Stimulated activated CD4-positive, alpha-beta T cell treated with anti-CD3 and anti-CD28 coated beads, TNF-alpha, amount 100 ng/mL, for 1 hour (primary cell): ENCODE data around the gene CLBA1.

ENCODE experiments used
- DNase-seq, 3 donors: peaks; one replicate each; pipeline ENCODE4 v3.0.0-alpha.2; 2020; ENCODE audit warnings: low read depth in 3 of 3, low spot score in 1 of 3

Gene CLBA1

GRCh38 chr14:104968541-104969401 is 16.8 kb upstream of the CLBA1 start:
- no peak for DNase-seq

GRCh38 chr14:104969741-104970230 is 15.8 kb upstream of the CLBA1 start:
- no peak for DNase-seq

- no peak for DNase-seq
Observed at GRCh38 chr14:104970231-104971068, 15.1 kb upstream of the CLBA1 start.

- no peak for DNase-seq
Observed at GRCh38 chr14:104971447-104972240, 13.9 kb upstream of the CLBA1 start.

GRCh38 chr14:104972301-104973134 is 13.1 kb upstream of the CLBA1 start:
- no peak for DNase-seq

DNA sequence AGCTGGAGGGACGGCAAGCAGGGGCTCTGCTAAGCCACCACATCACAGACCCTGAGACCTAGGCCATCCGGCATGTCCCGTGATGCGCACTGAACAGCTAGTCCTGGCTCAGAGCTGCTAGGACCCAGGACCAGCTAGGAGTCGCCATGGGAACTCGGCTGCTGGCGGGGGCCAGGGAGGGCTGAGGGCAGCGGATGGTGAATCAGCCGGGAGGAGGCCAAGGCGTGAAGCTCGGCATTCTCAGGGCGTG is 12.5 kb upstream of the CLBA1 start:
- no peak for DNase-seq

GRCh38 chr14:104973385-104974145 is 12.0 kb upstream of the CLBA1 start:
- DNase-seq, result no peak

DNA sequence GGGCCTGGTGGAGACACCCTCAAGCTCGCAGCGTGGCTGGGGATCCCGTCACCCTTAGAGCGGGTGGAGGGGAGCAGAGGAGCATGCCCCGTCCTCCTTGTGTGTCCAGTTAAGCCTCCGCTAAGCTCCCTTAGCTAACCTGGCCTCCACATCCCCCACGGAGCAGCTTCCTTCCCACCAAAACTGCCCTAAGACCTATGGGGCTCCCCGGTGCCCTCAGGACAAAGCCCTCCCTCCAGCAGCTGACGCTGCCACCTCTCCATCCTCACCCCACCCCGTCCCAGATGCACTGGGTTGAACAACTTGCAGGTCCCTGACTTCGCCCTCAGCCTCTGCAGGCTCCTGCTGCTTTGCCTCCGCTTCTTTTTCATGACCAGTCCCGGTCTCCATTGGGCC is 11.4 kb upstream of the CLBA1 start:
- DNase-seq, result no peak

GRCh38 chr14:104974665-104975390 is 10.8 kb upstream of the CLBA1 start:
- DNase-seq, result no peak

- no peak for DNase-seq
Observed at GRCh38 chr14:104975481-104976197, 9.9 kb upstream of the CLBA1 start.

GRCh38 chr14:104976198-104977007 is 9.2 kb upstream of the CLBA1 start:
- DNase-seq, result peak; percentile 76 to 88 (median 76)

DNA sequence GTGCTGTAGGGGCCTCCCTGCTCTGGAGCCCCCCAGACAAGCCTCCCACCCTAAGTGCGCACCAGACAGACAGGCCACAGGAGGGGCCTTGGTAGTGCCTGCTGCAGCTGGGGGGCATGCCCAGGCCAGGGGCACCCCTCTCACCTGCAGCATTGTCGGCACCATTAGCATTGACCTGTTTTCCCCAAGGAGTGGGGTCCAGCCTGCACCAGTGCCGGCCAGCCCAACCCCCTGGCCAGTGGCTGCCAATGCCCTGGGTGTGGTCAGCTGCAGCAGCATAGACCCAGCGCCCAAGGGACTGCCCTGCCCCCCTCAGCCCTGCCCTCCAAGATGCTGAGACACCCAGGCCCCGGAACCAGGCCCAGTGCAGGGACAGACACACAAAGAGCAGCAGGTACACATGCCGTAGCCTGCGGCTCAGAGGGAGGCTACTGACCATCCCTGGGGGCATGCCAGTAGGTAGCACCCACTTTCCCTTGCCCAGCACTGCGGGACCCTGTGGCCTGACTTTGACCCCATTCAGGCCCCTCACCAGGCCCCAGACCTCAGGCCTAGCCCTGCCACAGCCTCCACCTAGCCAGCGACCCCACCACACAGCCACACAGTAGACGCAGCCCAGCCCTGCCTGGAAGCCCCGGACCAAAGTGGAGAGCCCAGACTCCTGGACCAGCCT is 8.4 kb upstream of the CLBA1 start:
- no peak for DNase-seq

DNA sequence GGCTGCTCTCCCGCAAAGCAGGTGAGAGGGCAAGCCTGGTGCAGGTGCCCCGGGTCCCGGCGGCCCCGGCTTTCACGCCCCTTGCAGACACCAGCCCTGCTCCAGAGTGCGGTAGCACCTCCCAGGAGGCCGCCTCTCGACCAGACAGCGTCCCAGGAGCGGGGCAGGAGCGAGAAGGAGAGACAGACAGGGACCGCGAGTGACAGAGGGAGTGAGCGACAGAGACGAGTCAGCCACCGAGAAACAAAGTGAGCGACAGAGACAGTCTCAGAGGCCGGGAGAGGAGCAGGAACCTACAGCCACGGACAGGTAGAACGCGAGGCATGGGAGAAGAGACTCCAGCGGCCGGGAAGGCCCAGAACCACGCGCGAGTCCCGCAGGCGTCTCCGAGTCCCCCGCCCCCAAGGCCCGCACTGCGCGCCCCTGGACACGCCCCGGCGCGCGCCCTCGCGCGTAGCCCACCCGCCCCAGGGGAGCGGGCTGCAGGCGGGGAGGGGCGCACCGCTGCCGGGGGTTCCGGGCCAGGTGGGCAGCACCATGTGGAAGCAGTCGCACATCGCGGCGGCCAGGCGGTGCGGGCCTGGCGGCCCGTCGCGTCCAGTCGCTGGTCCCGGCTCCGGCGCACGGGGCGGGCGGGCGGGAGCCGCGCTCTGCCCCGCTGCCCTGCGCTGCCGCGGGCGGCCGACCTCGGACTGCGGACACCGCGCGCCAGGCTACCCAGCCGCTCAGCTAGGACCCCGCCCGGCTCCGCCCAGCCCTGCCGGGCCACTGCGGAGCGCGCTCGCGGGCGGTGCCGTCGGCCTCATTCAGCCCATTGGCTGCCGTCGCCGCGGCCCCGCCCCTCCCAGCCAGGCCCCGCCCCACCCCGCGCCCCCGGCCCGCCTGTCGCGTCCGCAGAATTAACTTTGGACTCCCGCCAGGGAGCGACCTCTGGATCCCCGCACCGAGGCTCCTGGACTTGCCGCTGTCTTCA is 7.6 kb upstream of the CLBA1 start, which contains the start of gene AHNAK2:
AHNAK2 (minus strand) TSS at position 694 of the 973 bp plus-strand sequence; CDS start at position 557, 137 bp downstream.
- peak in 1 of 3 donors; percentile 36 for DNase-seq

- DNase-seq, result no peak
Observed at GRCh38 chr14:104978746-104979691, 6.6 kb upstream of the CLBA1 start.
